Cardiac muscle cell (in vitro differentiated cells and primary cell): Measurements from ENCODE around the gene FBXO15. TPM values are rescaled to one million over a fixed set of nuclear protein-coding genes. Genes with fewer than 3 reads are reported as not detected.

Source experiments
- DNase-seq, 2 donors: peaks; one replicate each; pipeline versions ENCODE4 v3.0.0 to v3.0.0-alpha.2; 2010 to 2017; ENCODE audit warnings: low read depth in 1 of 2, low spot score in 1 of 2
- H3K27ac ChIP-seq: fragments of 200-600 bp; sonication (generic); 2 replicates; pipeline ENCODE4 v1.5.1; 2016
- H3K27me3 ChIP-seq: fragments of 200-600 bp; sonication (generic); 2 replicates; pipeline ENCODE4 v1.6.0; 2016; ENCODE audit warnings: control low read depth
- H3K36me3 ChIP-seq: fragments of 200-600 bp; sonication (generic); 2 replicates; pipeline ENCODE4 v1.5.1; 2016; ENCODE audit warnings: control low read depth
- H3K4me1 ChIP-seq: fragments of 200-600 bp; sonication (generic); 2 replicates; pipeline ENCODE4 v1.8.1; 2017; ENCODE audit warnings: low read depth, mild to moderate bottlenecking, mixed run types
- H3K4me3 ChIP-seq: fragments of 200-600 bp; sonication (generic); 2 replicates; pipeline ENCODE4 v1.5.1; 2016; ENCODE audit warnings: mild to moderate bottlenecking
- H3K9me3 ChIP-seq: fragments of 200-600 bp; sonication (generic); 2 replicates; pipeline ENCODE4 v1.5.1; 2017; ENCODE audit warnings: low read depth, mild to moderate bottlenecking, control low read depth
- polyA plus RNA-seq: library from polyadenylated mRNA; unstranded; fragments of >200 nt; fragmentation: Nextera tagmentation; extraction: Ambion mirVana; gene quantifications from 2 replicates; pipeline ENCODE4 v1.2.1, GENCODE V29; 2016
- total RNA-seq: library from RNA; depleted of rRNA; stranded (reverse); fragments of >200 nt; gene quantifications from 2 replicates; pipeline ENCODE4 v1.2.3, GENCODE V29; 2016
- TF ChIP-seq, protein P1 (sequence below): IDR thresholded peaks from 2 replicates; pipeline ENCODE4 v1.5.1; 2012; ENCODE audit warnings: low read depth, mild to moderate bottlenecking, low read length

Gene FBXO15
- total and polyA plus RNA-seq, 2 experiments from 2014 or later, result 3.5 to 4.6 TPM

DNA sequence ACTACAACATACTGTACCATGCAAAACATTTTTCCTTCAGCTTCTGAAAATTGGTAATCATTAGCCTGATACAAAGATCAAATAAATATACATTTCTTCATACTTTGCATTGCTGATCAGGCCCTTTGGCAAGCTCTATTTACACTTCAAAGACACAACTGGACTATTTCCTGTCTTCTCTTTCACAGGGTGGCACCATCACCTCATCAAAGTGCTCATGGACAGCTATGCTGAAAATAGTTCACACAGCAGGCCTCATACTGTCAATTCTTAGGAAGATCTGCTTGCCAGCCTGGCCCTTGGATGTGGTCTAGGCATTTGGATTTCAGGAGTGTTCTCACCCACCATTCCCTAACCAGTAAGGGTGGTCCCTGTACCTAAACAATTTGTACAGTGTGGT is 33.9 kb downstream of the FBXO15 start:
- TF ChIP-seq, protein P1, sequence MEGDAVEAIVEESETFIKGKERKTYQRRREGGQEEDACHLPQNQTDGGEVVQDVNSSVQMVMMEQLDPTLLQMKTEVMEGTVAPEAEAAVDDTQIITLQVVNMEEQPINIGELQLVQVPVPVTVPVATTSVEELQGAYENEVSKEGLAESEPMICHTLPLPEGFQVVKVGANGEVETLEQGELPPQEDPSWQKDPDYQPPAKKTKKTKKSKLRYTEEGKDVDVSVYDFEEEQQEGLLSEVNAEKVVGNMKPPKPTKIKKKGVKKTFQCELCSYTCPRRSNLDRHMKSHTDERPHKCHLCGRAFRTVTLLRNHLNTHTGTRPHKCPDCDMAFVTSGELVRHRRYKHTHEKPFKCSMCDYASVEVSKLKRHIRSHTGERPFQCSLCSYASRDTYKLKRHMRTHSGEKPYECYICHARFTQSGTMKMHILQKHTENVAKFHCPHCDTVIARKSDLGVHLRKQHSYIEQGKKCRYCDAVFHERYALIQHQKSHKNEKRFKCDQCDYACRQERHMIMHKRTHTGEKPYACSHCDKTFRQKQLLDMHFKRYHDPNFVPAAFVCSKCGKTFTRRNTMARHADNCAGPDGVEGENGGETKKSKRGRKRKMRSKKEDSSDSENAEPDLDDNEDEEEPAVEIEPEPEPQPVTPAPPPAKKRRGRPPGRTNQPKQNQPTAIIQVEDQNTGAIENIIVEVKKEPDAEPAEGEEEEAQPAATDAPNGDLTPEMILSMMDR, result no peak
- no peaks in the 10 kb centered on the region for H3K36me3 ChIP-seq
- no peak overlapping the region for H3K4me3 ChIP-seq
- no peak overlapping the region for H3K27ac ChIP-seq
- H3K4me1 ChIP-seq, result no peaks in the 10 kb centered on the region
- H3K27me3 ChIP-seq, result no peaks in the 10 kb centered on the region
- DNase-seq, result no peak
- no peaks in the 10 kb centered on the region for H3K9me3 ChIP-seq

DNA sequence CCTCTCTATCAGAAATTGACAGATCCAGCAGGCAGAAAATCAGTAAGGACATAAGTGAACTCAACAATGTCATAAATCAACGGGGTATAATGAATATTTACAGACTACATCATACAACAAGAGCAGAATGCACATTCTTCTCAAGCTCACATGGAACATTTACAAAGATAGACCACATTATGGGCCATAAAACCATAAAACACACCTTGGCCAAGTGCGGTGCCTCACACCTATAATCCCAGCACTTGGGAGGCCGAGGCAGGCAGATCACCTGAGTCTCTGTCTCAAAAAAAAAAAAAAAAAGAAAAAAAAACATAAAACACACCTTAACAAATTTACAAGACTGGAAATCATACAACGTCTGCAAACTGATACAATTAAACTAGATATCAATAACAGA is 36.7 kb downstream of the FBXO15 start:
- H3K27me3 ChIP-seq, result no peaks in the 10 kb centered on the region
- TF ChIP-seq, protein P1, result no peak
- H3K4me3 ChIP-seq, result no peak overlapping the region
- no peak overlapping the region for H3K27ac ChIP-seq
- DNase-seq, result no peak
- H3K4me1 ChIP-seq, result no peaks in the 10 kb centered on the region
- no peaks in the 10 kb centered on the region for H3K36me3 ChIP-seq
- no peaks in the 10 kb centered on the region for H3K9me3 ChIP-seq

GRCh38 chr18:74110149-74110548 is 37.5 kb downstream of the FBXO15 start:
- H3K4me3 ChIP-seq, result no peak overlapping the region
- no peak overlapping the region for H3K27ac ChIP-seq
- no peaks in the 10 kb centered on the region for H3K36me3 ChIP-seq
- no peaks in the 10 kb centered on the region for H3K9me3 ChIP-seq
- H3K27me3 ChIP-seq, result no peaks in the 10 kb centered on the region
- TF ChIP-seq, protein P1, result no peak
- no peak for DNase-seq
- H3K4me1 ChIP-seq, result no peaks in the 10 kb centered on the region

GRCh38 chr18:74108460-74108859 is 39.2 kb downstream of the FBXO15 start:
- H3K4me3 ChIP-seq, result no peak overlapping the region
- H3K27ac ChIP-seq, result no peak overlapping the region
- TF ChIP-seq, protein P1, result no peak

GRCh38 chr18:74097803-74098202 is 49.8 kb downstream of the FBXO15 start:
- Histone ChIP-seq H3K4me1 (no peaks in the 10 kb centered on the region), H3K4me3 (no peak overlapping the region), H3K27ac (no peak overlapping the region), H3K27me3 (no peaks in the 10 kb centered on the region), H3K36me3 (no peaks in the 10 kb centered on the region), H3K9me3 (no peaks in the 10 kb centered on the region)
- TF ChIP-seq, protein P1, result no peak
- no peak for DNase-seq

More at GRCh38 chr18:74108460-74108859, 39.2 kb downstream of the FBXO15 start:
- Histone ChIP-seq H3K4me1 (no peaks in the 10 kb centered on the region), H3K27me3 (no peaks in the 10 kb centered on the region), H3K9me3 (no peaks in the 10 kb centered on the region), H3K36me3 (no peaks in the 10 kb centered on the region)
- no peak for DNase-seq

DNA sequence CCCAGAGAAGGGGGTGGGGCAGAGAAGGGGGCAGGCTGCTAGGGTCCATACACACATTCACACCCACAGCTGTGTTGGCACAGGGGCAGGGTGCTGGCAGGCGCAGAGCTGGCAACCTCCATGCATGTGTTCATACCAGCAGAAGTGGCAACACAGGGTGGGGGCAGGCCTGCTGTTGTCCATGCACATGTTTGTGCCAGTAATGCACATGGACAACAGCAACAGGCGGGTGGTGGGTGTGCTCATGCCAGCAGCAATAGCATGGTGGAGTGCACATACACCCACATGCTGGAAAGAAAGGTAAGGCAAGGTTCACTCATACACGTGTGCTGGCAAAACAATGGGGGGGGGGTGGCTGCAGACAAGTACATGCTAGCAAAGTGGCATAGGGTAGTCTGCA is 54.7 kb downstream of the FBXO15 start:
- Histone ChIP-seq H3K27ac (no peak overlapping the region), H3K4me3 (no peak overlapping the region), H3K4me1 (no peaks in the 10 kb centered on the region), H3K27me3 (no peaks in the 10 kb centered on the region), H3K9me3 (no peaks in the 10 kb centered on the region), H3K36me3 (no peaks in the 10 kb centered on the region)
- DNase-seq, result no peak
- TF ChIP-seq, protein P1, result no peak
